Measurements from ENCODE around the gene C7orf33. TPM values are rescaled to one million over a fixed set of nuclear protein-coding genes. Genes with fewer than 3 reads are reported as not detected.

C7orf33 gene
- total and polyA plus RNA-seq, 4 donors = not detected

DNA sequence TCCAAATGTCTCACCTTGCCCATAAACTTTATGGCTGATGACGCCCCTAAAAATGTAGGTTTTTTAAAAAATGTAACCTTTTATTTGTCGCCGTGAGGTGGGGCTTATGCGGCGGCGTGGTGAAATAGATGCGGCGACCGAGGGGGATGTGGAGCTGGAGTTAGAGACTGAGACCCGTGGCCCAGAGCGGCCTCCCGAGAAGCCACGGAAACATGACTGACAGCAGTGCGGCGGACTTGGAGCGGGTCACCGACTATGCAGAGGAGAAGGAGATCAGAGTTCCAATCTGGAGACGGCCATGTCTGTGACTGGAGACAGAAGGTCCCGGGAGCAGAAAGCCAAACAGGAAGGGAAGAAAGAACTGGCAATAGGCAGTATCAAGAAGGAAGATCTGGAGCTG, 46.5 kb downstream of the C7orf33 start:
- DNase-seq (ENCODE audit: low spot score) = no peak
- no peaks in the 10 kb centered on the region for H3K27me3 ChIP-seq (ENCODE audit: control insufficient read depth in 4 of 4, insufficient read depth in 4 of 4, low read length in 3 of 4)
- H3K36me3 ChIP-seq (ENCODE audit: control insufficient read depth in 4 of 4, insufficient read depth in 3 of 4, low read depth in 1 of 4, low read length in 3 of 4) = no peaks in the 10 kb centered on the region
- WGBS = 96% methylated on average over 19 of the region's 19 CpGs
- H3K27ac ChIP-seq (ENCODE audit: low read depth in 1 of 2, low read length in 2 of 2) = no peak overlapping the region
- H3K9me3 ChIP-seq (ENCODE audit: control insufficient read depth in 4 of 4, low read length in 3 of 4) = no peaks in the 10 kb centered on the region
- H3K9ac ChIP-seq (ENCODE audit: low read depth in 1 of 2, low read length in 2 of 2) = no peak overlapping the region
- H3K4me1 ChIP-seq (ENCODE audit: control insufficient read depth in 4 of 4, insufficient read depth in 4 of 4, low read length in 3 of 4) = no peaks in the 10 kb centered on the region
- no peak for TF ChIP-seq TAF1 (conservative IDR thresholded peaks at IDR 0.05)
- no peak for TF ChIP-seq EGR1 (IDR thresholded peaks at IDR 0.05; ENCODE audit: low read depth in 2 of 2)
- TF ChIP-seq REST (IDR thresholded peaks at IDR 0.05) = no peak
- no peak for TF ChIP-seq HNF4G (IDR thresholded peaks at IDR 0.05)
- TF ChIP-seq RXRA (IDR thresholded peaks at IDR 0.05) = no peak
- TF ChIP-seq YY1 (IDR thresholded peaks at IDR 0.05) = no peak
- TF ChIP-seq FOXA1 (IDR thresholded peaks at IDR 0.05) = no peak
- TF ChIP-seq MAX (IDR thresholded peaks at IDR 0.05) = no peak
- TF ChIP-seq SP1 (IDR thresholded peaks at IDR 0.05) = no peak
- no peak for TF ChIP-seq ZBTB33 (IDR thresholded peaks at IDR 0.05)
- TF ChIP-seq, protein P1, sequence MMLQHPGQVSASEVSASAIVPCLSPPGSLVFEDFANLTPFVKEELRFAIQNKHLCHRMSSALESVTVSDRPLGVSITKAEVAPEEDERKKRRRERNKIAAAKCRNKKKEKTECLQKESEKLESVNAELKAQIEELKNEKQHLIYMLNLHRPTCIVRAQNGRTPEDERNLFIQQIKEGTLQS (IDR thresholded peaks at IDR 0.05) = no peak
- TF ChIP-seq GABPA (IDR thresholded peaks at IDR 0.05 in 1 of 2, conservative IDR thresholded peaks at IDR 0.05 in 1 of 2) = no peak
- H3K4me3 ChIP-seq (ENCODE audit: low read depth in 1 of 3, low read length in 3 of 3) = no peak overlapping the region

GRCh38 chr7:148645898-148646297, 55.3 kb downstream of the C7orf33 start:
- WGBS = 97% methylated on average over 2 of the region's 2 CpGs
- Histone ChIP-seq H3K9ac (ENCODE audit: low read depth in 1 of 2, low read length in 2 of 2) (no peak overlapping the region), H3K36me3 (ENCODE audit: control insufficient read depth in 4 of 4, insufficient read depth in 3 of 4, low read depth in 1 of 4, low read length in 3 of 4) (no peaks in the 10 kb centered on the region), H3K4me3 (ENCODE audit: low read depth in 1 of 3, low read length in 3 of 3) (no peak overlapping the region), H3K27me3 (ENCODE audit: control insufficient read depth in 4 of 4, insufficient read depth in 4 of 4, low read length in 3 of 4) (no peaks in the 10 kb centered on the region), H3K9me3 (ENCODE audit: control insufficient read depth in 4 of 4, low read length in 3 of 4) (no peaks in the 10 kb centered on the region), H3K27ac (ENCODE audit: low read depth in 1 of 2, low read length in 2 of 2) (no peak overlapping the region), H3K4me1 (ENCODE audit: control insufficient read depth in 4 of 4, insufficient read depth in 4 of 4, low read length in 3 of 4) (no peaks in the 10 kb centered on the region)
- DNase-seq (ENCODE audit: low spot score) = no peak
- TF ChIP-seq ZBTB33 (IDR thresholded peaks at IDR 0.05) = no peak
- no peak for TF ChIP-seq TAF1 (conservative IDR thresholded peaks at IDR 0.05)
- TF ChIP-seq HNF4A (conservative IDR thresholded peaks at IDR 0.05) = no peak
- TF ChIP-seq MAX (IDR thresholded peaks at IDR 0.05) = no peak
- no peak for TF ChIP-seq FOXA2 (IDR thresholded peaks at IDR 0.05)
- TF ChIP-seq YY1 (IDR thresholded peaks at IDR 0.05) = no peak
- no peak for TF ChIP-seq EGR1 (IDR thresholded peaks at IDR 0.05; ENCODE audit: low read depth in 2 of 2)
- no peak for TF ChIP-seq GABPA (IDR thresholded peaks at IDR 0.05 in 1 of 2, conservative IDR thresholded peaks at IDR 0.05 in 1 of 2)
- TF ChIP-seq JUND (IDR thresholded peaks at IDR 0.05) = no peak
- TF ChIP-seq RXRA (IDR thresholded peaks at IDR 0.05) = no peak
- TF ChIP-seq HNF4G (IDR thresholded peaks at IDR 0.05) = no peak
- no peak for TF ChIP-seq NR2F2 (IDR thresholded peaks at IDR 0.05)
- TF ChIP-seq, protein P2, sequence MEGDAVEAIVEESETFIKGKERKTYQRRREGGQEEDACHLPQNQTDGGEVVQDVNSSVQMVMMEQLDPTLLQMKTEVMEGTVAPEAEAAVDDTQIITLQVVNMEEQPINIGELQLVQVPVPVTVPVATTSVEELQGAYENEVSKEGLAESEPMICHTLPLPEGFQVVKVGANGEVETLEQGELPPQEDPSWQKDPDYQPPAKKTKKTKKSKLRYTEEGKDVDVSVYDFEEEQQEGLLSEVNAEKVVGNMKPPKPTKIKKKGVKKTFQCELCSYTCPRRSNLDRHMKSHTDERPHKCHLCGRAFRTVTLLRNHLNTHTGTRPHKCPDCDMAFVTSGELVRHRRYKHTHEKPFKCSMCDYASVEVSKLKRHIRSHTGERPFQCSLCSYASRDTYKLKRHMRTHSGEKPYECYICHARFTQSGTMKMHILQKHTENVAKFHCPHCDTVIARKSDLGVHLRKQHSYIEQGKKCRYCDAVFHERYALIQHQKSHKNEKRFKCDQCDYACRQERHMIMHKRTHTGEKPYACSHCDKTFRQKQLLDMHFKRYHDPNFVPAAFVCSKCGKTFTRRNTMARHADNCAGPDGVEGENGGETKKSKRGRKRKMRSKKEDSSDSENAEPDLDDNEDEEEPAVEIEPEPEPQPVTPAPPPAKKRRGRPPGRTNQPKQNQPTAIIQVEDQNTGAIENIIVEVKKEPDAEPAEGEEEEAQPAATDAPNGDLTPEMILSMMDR (IDR thresholded peaks at IDR 0.05; ENCODE audit: low read depth, low read length, missing input control) = no peak
- no peak for TF ChIP-seq FOXA1 (IDR thresholded peaks at IDR 0.05)
- TF ChIP-seq, protein P1 (IDR thresholded peaks at IDR 0.05) = no peak
- no peak for TF ChIP-seq REST (IDR thresholded peaks at IDR 0.05)

All from liver (tissue), 9 donors.